ENCODE results near the gene SLC22A2. TPM values are rescaled to one million over a fixed set of nuclear protein-coding genes. Genes with fewer than 3 reads are reported as not detected.

SLC22A2 gene
- total RNA-seq, 2 experiments from 2014 or later = not detected

- CTCF ChIA-PET = no interaction called here
- POLR2A ChIA-PET = no interaction called here
These were observed 39.8 kb downstream of the SLC22A2 start for GRCh38 chr6:160218810-160219209.

- POLR2A ChIA-PET = no interaction called here
- CTCF ChIA-PET = no interaction called here
These were observed 40.8 kb downstream of the SLC22A2 start for GRCh38 chr6:160217863-160218262.

DNA sequence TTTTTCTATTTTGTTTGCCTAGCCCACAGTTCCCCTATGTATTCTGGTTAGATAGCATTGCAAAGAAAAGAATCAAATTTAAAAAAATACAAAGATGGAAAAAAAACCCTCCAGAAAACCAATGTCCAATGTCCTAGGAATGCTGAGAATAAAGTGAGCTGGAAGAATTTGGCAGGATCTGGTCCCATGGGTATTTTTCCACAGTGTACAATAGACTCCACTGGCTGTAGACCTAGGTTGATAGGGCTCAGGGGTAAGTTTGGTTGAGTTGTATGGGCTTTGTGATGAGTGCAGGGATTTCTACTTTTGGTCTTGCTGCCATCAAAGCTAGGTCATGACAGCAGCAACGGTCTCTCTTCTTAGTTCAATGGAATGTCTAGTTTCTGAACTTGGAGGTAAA, 41.5 kb downstream of the SLC22A2 start:
- POLR2A ChIA-PET = no interaction called here
- CTCF ChIA-PET = no interaction called here

GRCh38 chr6:160215232-160215631, 43.4 kb downstream of the SLC22A2 start:
- ChIA-PET CTCF (no interaction called here), POLR2A (no interaction called here)

GRCh38 chr6:160207618-160208017, 51.0 kb downstream of the SLC22A2 start:
- POLR2A ChIA-PET = no interaction called here
- CTCF ChIA-PET = no interaction called here

- CTCF ChIA-PET = no interaction called here
- POLR2A ChIA-PET = no interaction called here
These were observed 53.9 kb downstream of the SLC22A2 start for GRCh38 chr6:160204710-160205109.

DNA sequence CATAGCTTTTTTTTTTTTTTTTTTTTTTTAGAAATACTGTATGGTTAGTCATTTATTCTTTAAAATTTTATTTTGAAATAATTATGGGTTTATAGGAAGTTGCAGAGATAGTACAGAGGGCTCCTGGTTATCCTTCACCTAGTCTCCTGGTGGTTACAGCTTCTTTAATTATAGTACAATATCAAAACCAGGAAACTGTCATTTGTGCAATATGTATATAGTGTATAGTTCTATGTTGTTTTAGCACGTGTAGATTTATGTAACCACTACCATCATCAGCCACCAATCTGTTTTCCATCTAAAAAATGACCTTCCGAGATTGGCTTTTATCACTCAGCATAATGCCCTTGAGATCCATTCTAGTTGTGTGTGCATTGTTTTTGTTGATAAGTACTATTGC, 54.7 kb downstream of the SLC22A2 start:
- CTCF ChIA-PET = no interaction called here
- POLR2A ChIA-PET = no interaction called here

- ChIA-PET CTCF (no interaction called here), POLR2A (no interaction called here)
These were observed 55.1 kb downstream of the SLC22A2 start for GRCh38 chr6:160203522-160203921.

GRCh38 chr6:160203076-160203475, 55.5 kb downstream of the SLC22A2 start:
- CTCF ChIA-PET = no interaction called here
- POLR2A ChIA-PET = no interaction called here

DNA sequence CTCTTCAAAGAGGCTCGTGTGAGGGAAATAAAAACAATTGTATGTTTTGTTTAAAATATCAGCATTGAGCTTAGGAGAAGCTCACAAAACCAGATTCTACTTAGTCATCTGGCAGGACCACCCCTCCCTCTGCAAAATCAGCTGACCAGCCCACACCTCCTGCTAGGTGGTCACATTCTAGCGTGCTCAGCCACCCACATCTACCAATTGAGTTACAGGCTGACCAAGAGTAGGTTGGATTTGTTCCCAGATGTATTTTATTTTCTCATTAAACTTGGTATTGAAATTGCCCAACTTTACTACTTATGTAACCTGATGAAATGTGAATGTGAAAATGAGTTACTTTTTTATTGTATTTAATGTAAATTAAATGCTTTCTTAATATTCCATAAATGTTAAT, 56.2 kb downstream of the SLC22A2 start:
- ChIA-PET CTCF (no interaction called here), POLR2A (no interaction called here)

GRCh38 chr6:160201061-160201460, 57.6 kb downstream of the SLC22A2 start:
- ChIA-PET POLR2A (no interaction called here), CTCF (no interaction called here)

GRCh38 chr6:160198606-160199211, 59.9 kb downstream of the SLC22A2 start:
- ChIA-PET CTCF (no interaction called here), POLR2A (no interaction called here)

GRCh38 chr6:160197662-160198061, 61.0 kb downstream of the SLC22A2 start:
- ChIA-PET CTCF (no interaction called here), POLR2A (no interaction called here)

- ChIA-PET CTCF (no interaction called here), POLR2A (no interaction called here)
These were observed 63.8 kb downstream of the SLC22A2 start for GRCh38 chr6:160194808-160195207.

DNA sequence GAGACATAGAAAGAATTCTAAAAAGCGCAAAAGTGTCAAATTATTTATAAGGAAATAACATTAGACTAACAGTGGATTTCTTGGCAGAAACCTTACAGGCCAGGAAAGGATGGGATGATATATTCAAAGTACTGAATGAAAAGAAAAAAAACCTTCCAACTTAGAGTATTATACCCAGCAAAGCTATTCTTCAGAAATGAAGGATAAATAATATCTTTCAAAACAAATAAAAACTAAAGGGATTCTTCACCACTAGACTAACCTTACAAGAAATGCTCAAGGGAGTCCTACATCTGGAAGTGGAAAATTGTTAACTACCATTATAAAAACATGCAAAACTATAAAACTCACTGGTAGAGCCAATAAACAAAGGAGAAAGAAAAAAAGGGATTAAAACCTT, 65.8 kb downstream of the SLC22A2 start:
- ChIA-PET POLR2A (no interaction called here), CTCF (no interaction called here)

- CTCF ChIA-PET = no interaction called here
These were observed 67.6 kb downstream of the SLC22A2 start for GRCh38 chr6:160190973-160191372.

DNA sequence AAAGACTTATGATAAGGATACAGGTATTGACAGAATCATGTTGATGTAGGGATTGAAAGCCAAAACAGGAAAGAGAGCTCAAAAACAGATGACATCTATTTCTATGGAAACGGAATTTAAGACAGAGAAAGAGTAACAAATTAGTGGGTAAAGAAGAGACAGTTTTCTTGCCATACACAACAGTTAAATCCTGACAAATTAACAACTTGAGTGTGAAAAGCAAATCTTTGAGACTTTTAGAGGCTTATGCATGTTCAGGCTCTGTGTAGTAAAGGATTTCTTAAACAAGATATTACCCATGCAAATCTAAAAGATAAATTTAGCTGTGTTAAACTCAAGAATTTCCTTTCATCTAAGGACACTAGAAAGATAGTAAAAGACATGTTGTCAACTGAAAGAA, 68.5 kb downstream of the SLC22A2 start:
- ChIA-PET POLR2A (no interaction called here), CTCF (no interaction called here)

More at GRCh38 chr6:160190973-160191372, 67.6 kb downstream of the SLC22A2 start:
- POLR2A ChIA-PET = no interaction called here

DNA sequence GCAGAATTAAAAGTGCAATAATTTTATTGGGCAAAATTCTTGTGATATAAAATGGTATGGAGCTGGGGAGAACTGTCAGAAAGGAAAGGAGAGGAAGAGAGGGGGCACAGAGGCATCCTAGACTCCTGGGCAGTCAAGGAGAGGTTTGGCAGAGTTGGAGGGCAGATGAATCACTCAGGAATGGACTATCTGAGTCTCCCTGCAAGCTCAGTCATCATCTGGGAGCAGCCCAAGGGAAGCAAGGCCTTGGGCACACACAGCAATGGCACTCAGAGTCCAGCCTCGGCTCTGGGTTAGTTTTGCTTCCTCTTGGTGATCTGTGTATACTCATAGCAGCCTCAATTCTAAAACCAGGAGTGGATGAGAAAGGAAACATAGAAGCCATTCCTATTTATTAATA, 69.8 kb downstream of the SLC22A2 start:
- POLR2A ChIA-PET = no interaction called here
- CTCF ChIA-PET = no interaction called here

DNA sequence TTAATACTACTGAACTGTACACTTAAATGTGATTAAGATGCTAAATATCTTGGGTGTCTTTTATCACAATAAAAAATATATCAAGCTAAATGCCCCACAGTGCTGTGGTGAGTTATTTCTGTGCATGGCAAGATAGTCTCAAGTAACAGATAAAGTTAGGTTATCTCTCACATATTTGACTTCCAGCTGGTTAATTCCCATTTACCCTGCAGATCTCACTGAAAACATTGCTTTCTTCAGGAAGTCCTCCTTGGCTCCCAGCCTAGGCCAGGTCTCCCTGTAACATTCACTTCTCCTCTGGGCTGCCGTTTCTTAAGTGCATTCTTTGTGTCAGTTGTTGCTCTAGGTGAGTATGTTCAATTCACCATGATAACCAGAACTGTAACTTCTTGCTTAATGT, 77.9 kb downstream of the SLC22A2 start:
- POLR2A ChIA-PET = no interaction called here
- CTCF ChIA-PET = no interaction called here

GRCh38 chr6:160178271-160178670, 80.3 kb downstream of the SLC22A2 start:
- POLR2A ChIA-PET = no interaction called here
- CTCF ChIA-PET = no interaction called here

GRCh38 chr6:160177220-160177619, 81.4 kb downstream of the SLC22A2 start:
- POLR2A ChIA-PET = no interaction called here
- CTCF ChIA-PET = no interaction called here

DNA sequence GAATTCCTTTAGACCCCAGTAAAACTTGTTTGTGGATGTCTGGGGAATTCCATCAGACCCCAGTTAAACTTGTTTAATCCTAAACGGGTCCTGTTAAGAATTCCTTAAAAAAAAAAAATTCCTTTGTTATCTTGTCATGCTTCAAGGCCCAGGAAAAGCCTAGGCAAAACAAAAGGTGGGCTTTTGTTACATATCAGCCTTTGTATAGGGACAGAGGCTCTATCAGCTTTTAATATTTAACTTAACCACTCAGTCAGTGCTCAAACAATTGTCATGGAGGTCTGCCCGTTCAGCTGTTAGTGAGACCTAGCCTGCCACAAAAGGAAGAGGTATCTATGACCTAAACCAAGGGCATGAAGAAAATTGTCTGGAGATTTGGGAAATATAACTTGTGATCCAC, 83.9 kb downstream of the SLC22A2 start:
- CTCF ChIA-PET = no interaction called here
- POLR2A ChIA-PET = no interaction called here
